Stimulated activated CD4-positive, alpha-beta T cell treated with anti-CD3 and anti-CD28 coated beads, Interleukin-4, amount 100 ng/mL, for 1 hour (primary cell): ENCODE data around the gene BCKDHA.
"Not testable (repeated sequence)": the region's sequence is repeated elsewhere in the genome, so short reads cannot be mapped to it uniquely, and the experiment has no call there.

ENCODE experiments used
- DNase-seq: peaks from one replicate; pipeline ENCODE4 v3.0.0-alpha.2; 2020

Gene BCKDHA

GRCh38 chr19:41367848-41368301 is 29.7 kb upstream of the BCKDHA start:
- no peak for DNase-seq

GRCh38 chr19:41369769-41370168 is 27.8 kb upstream of the BCKDHA start:
- DNase-seq, result no peak

- DNase-seq, result not testable (repeated sequence)
Observed at GRCh38 chr19:41371119-41371518, 26.5 kb upstream of the BCKDHA start.

GRCh38 chr19:41371541-41371940 is 26.1 kb upstream of the BCKDHA start:
- no peak for DNase-seq

GRCh38 chr19:41372501-41372900 is 25.1 kb upstream of the BCKDHA start:
- no peak for DNase-seq

GRCh38 chr19:41373993-41374392 is 23.6 kb upstream of the BCKDHA start:
- DNase-seq, result no peak

GRCh38 chr19:41376241-41376997 is 21.2 kb upstream of the BCKDHA start, which contains the start of gene TMEM91:
TMEM91 (plus strand) TSS chr19:41376533; CDS start chr19:41378310, 1,777 bp downstream.
- no peak for DNase-seq

GRCh38 chr19:41376998-41377365 is 20.6 kb upstream of the BCKDHA start:
- no peak for DNase-seq

GRCh38 chr19:41377977-41378709 is 19.5 kb upstream of the BCKDHA start:
- DNase-seq, result no peak

GRCh38 chr19:41381536-41381935 is 16.1 kb upstream of the BCKDHA start:
- not testable (repeated sequence) for DNase-seq

GRCh38 chr19:41384351-41384750 is 13.3 kb upstream of the BCKDHA start:
- DNase-seq, result no peak

GRCh38 chr19:41386442-41386841 is 11.2 kb upstream of the BCKDHA start:
- no peak for DNase-seq

- no peak for DNase-seq
Observed at GRCh38 chr19:41391618-41392017, 6.0 kb upstream of the BCKDHA start.

- DNase-seq, result no peak
Observed at GRCh38 chr19:41392775-41393174, 4.8 kb upstream of the BCKDHA start.

GRCh38 chr19:41395355-41395754 is 2.3 kb upstream of the BCKDHA start:
- no peak for DNase-seq

GRCh38 chr19:41398050-41398418 is 416 bp downstream of the BCKDHA start:
- no peak for DNase-seq

- DNase-seq, result no peak
Observed at GRCh38 chr19:41398598-41398997, 980 bp downstream of the BCKDHA start.

- DNase-seq, result no peak
Observed at GRCh38 chr19:41399091-41399490, 1.5 kb downstream of the BCKDHA start.

GRCh38 chr19:41399525-41399924 is 1.9 kb downstream of the BCKDHA start:
- no peak for DNase-seq

- no peak for DNase-seq
Observed at GRCh38 chr19:41401483-41401882, 3.9 kb downstream of the BCKDHA start.

GRCh38 chr19:41402010-41402409 is 4.4 kb downstream of the BCKDHA start:
- no peak for DNase-seq

- DNase-seq, result no peak
Observed at GRCh38 chr19:41403181-41403970, 5.8 kb downstream of the BCKDHA start.

GRCh38 chr19:41405776-41406175 is 8.2 kb downstream of the BCKDHA start:
- DNase-seq, result no peak

GRCh38 chr19:41407271-41407670 is 9.7 kb downstream of the BCKDHA start:
- no peak for DNase-seq
